Stimulated activated CD4-positive, alpha-beta T cell treated with anti-CD3 and anti-CD28 coated beads, Interleukin-2, amount 100 ng/mL, for 4 hours (primary cell): ENCODE results near the gene TEX9.
"Not testable (repeated sequence)": the region's sequence is repeated elsewhere in the genome, so short reads cannot be mapped to it uniquely, and the experiment has no call there.

Experiments
- DNase-seq: peaks from one replicate; pipeline ENCODE4 v3.0.0-alpha.2; 2020; ENCODE audit warnings: low read depth

TEX9 gene

GRCh38 chr15:56366211-56366610, 985 bp downstream of the TEX9 start:
- DNase-seq = no peak

GRCh38 chr15:56367156-56367555, 1.9 kb downstream of the TEX9 start:
- DNase-seq = no peak

GRCh38 chr15:56369234-56369633, 4.0 kb downstream of the TEX9 start:
- DNase-seq = no peak

- DNase-seq = no peak
These were observed 6.4 kb downstream of the TEX9 start for GRCh38 chr15:56371495-56372147.

GRCh38 chr15:56374693-56375092, 9.5 kb downstream of the TEX9 start:
- not testable (repeated sequence) for DNase-seq

- not testable (repeated sequence) for DNase-seq
These were observed 12.6 kb downstream of the TEX9 start for GRCh38 chr15:56377822-56378221.

GRCh38 chr15:56383010-56383409, 17.8 kb downstream of the TEX9 start:
- DNase-seq = no peak

- no peak for DNase-seq
These were observed 20.7 kb downstream of the TEX9 start for GRCh38 chr15:56385908-56386307.

GRCh38 chr15:56390739-56391267, 25.6 kb downstream of the TEX9 start:
- no peak for DNase-seq

- DNase-seq = no peak
These were observed 28.1 kb downstream of the TEX9 start for GRCh38 chr15:56393277-56393676.

GRCh38 chr15:56394909-56395308, 29.7 kb downstream of the TEX9 start:
- no peak for DNase-seq

GRCh38 chr15:56397325-56397724, 32.1 kb downstream of the TEX9 start:
- not testable (repeated sequence) for DNase-seq

GRCh38 chr15:56399209-56399608, 34.0 kb downstream of the TEX9 start:
- not testable (repeated sequence) for DNase-seq

GRCh38 chr15:56410721-56411120, 45.5 kb downstream of the TEX9 start:
- DNase-seq = no peak

- DNase-seq = no peak
These were observed 46.0 kb downstream of the TEX9 start for GRCh38 chr15:56411122-56411749.

- DNase-seq = not testable (repeated sequence)
These were observed 48.0 kb downstream of the TEX9 start for GRCh38 chr15:56413114-56413733.

- no peak for DNase-seq
These were observed 60.0 kb downstream of the TEX9 start for GRCh38 chr15:56425276-56425675.

GRCh38 chr15:56425976-56426375, 60.8 kb downstream of the TEX9 start:
- no peak for DNase-seq

- no peak for DNase-seq
These were observed 63.7 kb downstream of the TEX9 start for GRCh38 chr15:56428821-56429458.

- no peak for DNase-seq
These were observed 67.1 kb downstream of the TEX9 start for GRCh38 chr15:56432304-56432703.

- DNase-seq = no peak
These were observed 75.1 kb downstream of the TEX9 start for GRCh38 chr15:56440214-56440770.

GRCh38 chr15:56442354-56442753, 77.1 kb downstream of the TEX9 start:
- no peak for DNase-seq
